GM19397 (cell line): ENCODE data around the gene PIM1.
"Not testable (repeated sequence)": the region's sequence is repeated elsewhere in the genome, so short reads cannot be mapped to it uniquely, and the experiment has no call there.

Experiments
- ATAC-seq: cut with Tn5 transposase; IDR thresholded peaks from one replicate; pipeline ENCODE4 v1.9.1; 2021; ENCODE audit warnings: mild to moderate bottlenecking, moderate library complexity; ENCODE audit not compliant: unreplicated experiment

The PIM1 gene

GRCh38 chr6:37185949-37186720 lies 16.2 kb downstream of the PIM1 start:
- not testable (repeated sequence) for ATAC-seq

GRCh38 chr6:37187321-37188022 lies 17.5 kb downstream of the PIM1 start:
- ATAC-seq, result no peak

- ATAC-seq, result no peak
These were observed 19.1 kb downstream of the PIM1 start for GRCh38 chr6:37188962-37189510.

GRCh38 chr6:37190159-37190535 lies 20.2 kb downstream of the PIM1 start:
- no peak for ATAC-seq

GRCh38 chr6:37192666-37193065 lies 22.7 kb downstream of the PIM1 start:
- ATAC-seq, result no peak

- not testable (repeated sequence) for ATAC-seq
These were observed 24.9 kb downstream of the PIM1 start for GRCh38 chr6:37194886-37195285.

GRCh38 chr6:37196451-37196850 lies 26.5 kb downstream of the PIM1 start:
- ATAC-seq, result not testable (repeated sequence)

GRCh38 chr6:37200085-37200484 lies 30.1 kb downstream of the PIM1 start:
- no peak for ATAC-seq

GRCh38 chr6:37201726-37202125 lies 31.8 kb downstream of the PIM1 start:
- no peak for ATAC-seq

- no peak for ATAC-seq
These were observed 33.0 kb downstream of the PIM1 start for GRCh38 chr6:37202788-37203491.

GRCh38 chr6:37204014-37204751 lies 34.2 kb downstream of the PIM1 start:
- ATAC-seq, result no peak

- ATAC-seq, result no peak
These were observed 35.4 kb downstream of the PIM1 start for GRCh38 chr6:37205175-37205996.

- ATAC-seq, result no peak
These were observed 36.0 kb downstream of the PIM1 start for GRCh38 chr6:37205997-37206340.

- no peak for ATAC-seq
These were observed 36.7 kb downstream of the PIM1 start for GRCh38 chr6:37206622-37207021.

GRCh38 chr6:37207903-37208456 lies 38.0 kb downstream of the PIM1 start:
- no peak for ATAC-seq

GRCh38 chr6:37208793-37209192 lies 38.8 kb downstream of the PIM1 start:
- ATAC-seq, result no peak

- no peak for ATAC-seq
These were observed 39.7 kb downstream of the PIM1 start for GRCh38 chr6:37209461-37210205.

GRCh38 chr6:37210313-37210968 lies 40.5 kb downstream of the PIM1 start:
- no peak for ATAC-seq

- ATAC-seq, result no peak
These were observed 42.3 kb downstream of the PIM1 start for GRCh38 chr6:37212268-37212667.
